D721Med (cell line): Measurements from ENCODE around the gene CD180.

Source experiments
- DNase-seq: peaks from one replicate; pipeline ENCODE4 v3.0.0; 2011; ENCODE audit warnings: low spot score; ENCODE audit not compliant: insufficient read length
- FAIRE-seq: peaks from 2 replicates; lab custom pipeline; 2011; peaks lifted over from hg19 to GRCh38; lab: Jason Lieb, UNC
- TF ChIP-seq, protein P1 (sequence below): IDR thresholded peaks from 2 replicates; pipeline ENCODE4 v1.5.1; 2012; ENCODE audit warnings: mild to moderate bottlenecking, control low read depth; ENCODE audit not compliant: insufficient read depth; ENCODE audit errors: missing control alignments

Gene CD180

DNA sequence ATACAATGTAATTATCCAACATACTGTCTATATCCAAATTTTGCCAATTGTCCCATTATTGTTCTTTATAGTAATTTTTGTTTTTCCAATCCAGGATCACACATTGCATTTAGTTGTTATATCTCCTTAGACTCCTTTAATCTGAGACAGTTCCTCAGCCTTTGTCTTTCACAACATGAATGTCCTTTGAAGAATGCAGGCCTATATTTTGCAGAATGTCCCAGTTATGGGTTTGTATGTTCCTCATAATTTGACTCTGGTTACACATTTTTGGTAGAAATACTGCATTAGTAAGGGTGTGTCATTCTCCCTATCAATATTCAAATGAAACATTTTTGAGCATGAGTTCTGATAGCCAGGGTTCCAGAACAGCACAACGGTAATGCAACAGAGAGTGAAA, 6.7 kb downstream of the CD180 start:
- no peak for DNase-seq
- TF ChIP-seq, protein P1, sequence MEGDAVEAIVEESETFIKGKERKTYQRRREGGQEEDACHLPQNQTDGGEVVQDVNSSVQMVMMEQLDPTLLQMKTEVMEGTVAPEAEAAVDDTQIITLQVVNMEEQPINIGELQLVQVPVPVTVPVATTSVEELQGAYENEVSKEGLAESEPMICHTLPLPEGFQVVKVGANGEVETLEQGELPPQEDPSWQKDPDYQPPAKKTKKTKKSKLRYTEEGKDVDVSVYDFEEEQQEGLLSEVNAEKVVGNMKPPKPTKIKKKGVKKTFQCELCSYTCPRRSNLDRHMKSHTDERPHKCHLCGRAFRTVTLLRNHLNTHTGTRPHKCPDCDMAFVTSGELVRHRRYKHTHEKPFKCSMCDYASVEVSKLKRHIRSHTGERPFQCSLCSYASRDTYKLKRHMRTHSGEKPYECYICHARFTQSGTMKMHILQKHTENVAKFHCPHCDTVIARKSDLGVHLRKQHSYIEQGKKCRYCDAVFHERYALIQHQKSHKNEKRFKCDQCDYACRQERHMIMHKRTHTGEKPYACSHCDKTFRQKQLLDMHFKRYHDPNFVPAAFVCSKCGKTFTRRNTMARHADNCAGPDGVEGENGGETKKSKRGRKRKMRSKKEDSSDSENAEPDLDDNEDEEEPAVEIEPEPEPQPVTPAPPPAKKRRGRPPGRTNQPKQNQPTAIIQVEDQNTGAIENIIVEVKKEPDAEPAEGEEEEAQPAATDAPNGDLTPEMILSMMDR: no peak
- FAIRE-seq: no peak

DNA sequence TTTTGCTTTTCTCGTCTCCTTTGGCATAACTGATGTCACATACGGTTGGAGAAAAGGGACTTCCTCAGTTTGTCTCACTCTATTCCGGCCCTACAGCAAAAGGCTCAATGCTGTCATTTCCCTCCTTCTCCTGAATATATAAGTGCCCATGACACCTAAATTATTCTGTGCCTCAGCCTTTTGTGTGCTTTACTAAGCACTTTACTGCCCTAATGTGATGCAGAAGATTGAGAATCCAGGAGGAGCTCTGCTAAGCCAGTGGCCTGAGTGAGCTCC, 7.6 kb downstream of the CD180 start:
- DNase-seq: no peak
- FAIRE-seq: no peak
- TF ChIP-seq, protein P1: no peak

DNA sequence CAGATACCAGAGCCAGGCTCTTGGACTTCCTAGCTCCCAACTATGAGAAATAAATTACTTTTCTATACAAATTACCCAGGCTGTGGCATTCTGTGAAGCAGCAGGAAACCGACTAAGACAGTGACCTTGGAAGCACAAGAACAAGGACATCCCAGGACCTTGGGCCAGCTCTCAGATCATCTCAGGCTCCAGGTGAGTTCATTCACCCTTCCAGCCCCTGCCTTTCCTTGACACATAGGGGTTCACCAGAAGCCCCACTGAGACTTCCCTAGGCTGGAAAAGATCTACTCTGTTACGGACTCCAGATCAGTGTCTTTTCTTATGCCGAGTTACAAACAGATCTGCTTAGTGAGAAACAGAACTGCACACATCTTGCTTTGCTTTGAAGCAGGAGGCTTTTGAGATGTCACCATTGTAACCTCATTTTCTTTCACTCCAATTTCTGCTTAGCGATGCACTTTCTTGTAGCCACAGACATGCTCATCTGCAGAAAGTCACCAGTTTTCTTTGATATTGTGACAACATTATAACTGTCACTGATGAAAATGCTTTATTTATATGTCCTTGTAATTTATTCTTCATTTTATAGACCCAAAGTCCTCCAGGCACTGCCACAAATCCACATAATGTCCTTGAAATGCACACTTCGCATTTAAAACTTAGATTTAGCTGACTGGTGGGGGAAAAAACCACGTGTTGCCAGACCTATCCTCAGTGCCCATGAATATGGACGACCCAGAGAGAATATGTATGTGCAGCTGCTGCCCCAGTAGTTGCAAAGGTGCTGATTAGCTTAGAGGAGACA, 8.1 kb downstream of the CD180 start:
- no peak for DNase-seq
- FAIRE-seq: no peak
- TF ChIP-seq, protein P1: no peak

DNA sequence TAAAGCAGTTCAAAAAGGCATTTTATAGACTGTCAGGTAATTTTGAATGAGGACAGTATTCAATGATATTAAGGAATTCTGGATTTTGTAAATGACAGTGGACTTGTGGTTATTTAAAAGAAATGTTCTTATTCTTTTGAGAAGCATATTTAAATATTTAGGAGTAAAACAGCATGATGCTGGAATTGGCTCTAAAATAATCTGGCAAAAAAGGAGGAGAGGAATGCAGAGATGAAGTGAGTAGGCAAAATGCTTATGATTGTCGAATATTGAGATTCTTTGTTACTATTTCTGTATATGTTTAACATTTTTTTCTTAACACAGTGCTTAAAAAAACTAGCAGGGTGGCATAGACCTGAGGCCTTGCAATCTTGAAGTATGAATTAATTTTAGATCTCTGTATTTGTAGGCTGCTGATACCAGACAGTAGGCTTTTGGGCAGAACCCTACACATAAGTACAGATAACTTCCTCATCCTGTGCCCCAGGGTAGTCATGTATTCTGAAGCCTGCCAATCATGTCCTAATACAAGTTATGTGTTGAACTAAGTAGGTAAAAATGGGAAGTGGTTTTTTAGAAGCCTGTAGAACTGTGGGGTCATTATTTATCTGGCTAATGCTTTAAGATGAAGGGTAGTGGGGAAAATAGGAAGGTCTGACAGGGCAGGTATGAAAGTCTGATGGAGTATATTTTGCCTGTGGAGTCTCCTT, 9.4 kb downstream of the CD180 start:
- no peak for DNase-seq
- FAIRE-seq: no peak
- TF ChIP-seq, protein P1: no peak

DNA sequence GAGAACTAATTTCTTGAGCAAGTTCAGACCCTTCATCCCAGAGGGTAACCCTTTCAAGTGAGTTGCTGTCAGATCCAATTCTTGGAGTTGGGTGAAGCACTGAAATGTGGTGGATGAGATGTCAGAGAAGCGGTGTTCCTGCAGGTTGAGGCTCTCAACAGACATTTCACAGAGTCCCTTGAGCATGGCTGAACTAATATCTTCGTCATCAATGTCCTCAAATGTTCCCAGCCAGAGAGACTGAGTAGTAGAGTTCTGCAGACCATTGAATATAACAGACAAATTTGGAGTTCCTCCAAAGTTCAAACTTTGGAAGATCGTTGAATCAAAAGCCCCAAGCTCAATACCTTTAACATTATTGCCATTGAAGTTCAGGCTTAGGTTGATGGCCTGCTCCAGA, 12.7 kb downstream of the CD180 start:
- no peak for FAIRE-seq
- TF ChIP-seq, protein P1: no peak
- no peak for DNase-seq

DNA sequence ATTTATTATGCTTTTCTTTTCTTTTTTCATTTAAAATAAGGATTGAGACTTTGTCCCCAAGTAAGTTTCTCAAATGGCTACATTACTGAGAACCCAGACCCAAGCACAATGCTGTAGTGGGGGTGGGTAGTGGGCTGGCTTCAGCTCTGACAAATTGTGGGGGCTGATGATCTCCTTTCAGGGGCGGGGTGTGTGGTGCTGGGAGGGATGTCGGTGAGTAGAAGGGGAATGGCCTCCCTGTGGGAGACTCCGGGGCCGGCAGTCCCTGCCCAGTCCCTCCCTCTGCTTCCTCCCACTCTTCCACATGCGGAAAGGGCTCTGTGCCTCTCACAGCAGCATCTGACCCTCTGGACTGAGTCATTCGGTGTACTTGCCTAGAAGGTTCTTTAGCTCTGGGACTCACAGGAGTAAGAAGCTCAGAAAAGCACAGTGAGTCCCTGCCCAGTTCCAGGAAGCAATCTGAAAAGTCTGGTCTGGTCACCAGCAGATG, 14.3 kb downstream of the CD180 start:
- no peak for FAIRE-seq
- DNase-seq: no peak

More for the DNA sequence above, 14.3 kb downstream of the CD180 start:
- TF ChIP-seq, protein P1: no peak
